Type B pancreatic cell (in vitro differentiated cells): ENCODE results near the gene TIAM1. TPM values are rescaled to one million over a fixed set of nuclear protein-coding genes. Genes with fewer than 3 reads are reported as not detected.

Source experiments
- DNase-seq: peaks from one replicate; pipeline ENCODE4 v3.0.0; 2021; ENCODE audit warnings: mixed read lengths; ENCODE audit not compliant: unreplicated experiment; ENCODE audit errors: extremely low spot score
- H3K27ac Mint-ChIP-seq: 2 replicates; pipeline ENCODE4 v1.8.0; 2021; ENCODE audit warnings: mild to moderate bottlenecking, mixed read lengths
- H3K27me3 Mint-ChIP-seq: 2 replicates; pipeline ENCODE4 v1.8.0; 2021; ENCODE audit warnings: mixed read lengths
- H3K36me3 Mint-ChIP-seq: 2 replicates; pipeline ENCODE4 v1.8.0; 2021; ENCODE audit warnings: mixed read lengths
- H3K4me1 Mint-ChIP-seq: one replicate; pipeline ENCODE4 v1.8.0; 2021; ENCODE audit warnings: mixed read lengths; ENCODE audit not compliant: unreplicated experiment
- H3K4me3 Mint-ChIP-seq: 2 replicates; pipeline ENCODE4 v1.8.0; 2021; ENCODE audit warnings: mild to moderate bottlenecking, mixed read lengths
- H3K9me3 Mint-ChIP-seq: 2 replicates; pipeline ENCODE4 v1.8.0; 2021; ENCODE audit warnings: mixed read lengths
- total RNA-seq: library from RNA; stranded (reverse); gene quantifications from 2 replicates; pipeline ENCODE4 v1.2.1, GENCODE V29; 2021; ENCODE audit warnings: low replicate concordance
- TF ChIP-seq, protein P1 (sequence below): fragments of 200-600 bp; sonication (generic); conservative IDR thresholded peaks from 2 replicates; pipeline ENCODE4 v1.5.0; 2021; ENCODE audit warnings: antibody characterized with exemption, mild to moderate bottlenecking

The TIAM1 gene
- total RNA-seq, 1 donor from 2014 or later = 49.3 TPM

- H3K9me3 Mint-ChIP-seq = no peaks in the 10 kb centered on the region
- peak overlapping the region; percentile 3 for H3K27ac Mint-ChIP-seq
- no peak for DNase-seq
- TF ChIP-seq, protein P1, sequence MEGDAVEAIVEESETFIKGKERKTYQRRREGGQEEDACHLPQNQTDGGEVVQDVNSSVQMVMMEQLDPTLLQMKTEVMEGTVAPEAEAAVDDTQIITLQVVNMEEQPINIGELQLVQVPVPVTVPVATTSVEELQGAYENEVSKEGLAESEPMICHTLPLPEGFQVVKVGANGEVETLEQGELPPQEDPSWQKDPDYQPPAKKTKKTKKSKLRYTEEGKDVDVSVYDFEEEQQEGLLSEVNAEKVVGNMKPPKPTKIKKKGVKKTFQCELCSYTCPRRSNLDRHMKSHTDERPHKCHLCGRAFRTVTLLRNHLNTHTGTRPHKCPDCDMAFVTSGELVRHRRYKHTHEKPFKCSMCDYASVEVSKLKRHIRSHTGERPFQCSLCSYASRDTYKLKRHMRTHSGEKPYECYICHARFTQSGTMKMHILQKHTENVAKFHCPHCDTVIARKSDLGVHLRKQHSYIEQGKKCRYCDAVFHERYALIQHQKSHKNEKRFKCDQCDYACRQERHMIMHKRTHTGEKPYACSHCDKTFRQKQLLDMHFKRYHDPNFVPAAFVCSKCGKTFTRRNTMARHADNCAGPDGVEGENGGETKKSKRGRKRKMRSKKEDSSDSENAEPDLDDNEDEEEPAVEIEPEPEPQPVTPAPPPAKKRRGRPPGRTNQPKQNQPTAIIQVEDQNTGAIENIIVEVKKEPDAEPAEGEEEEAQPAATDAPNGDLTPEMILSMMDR = no peak
- peaks cover 19% of the 10 kb centered on the region for H3K4me1 Mint-ChIP-seq
- no peaks in the 10 kb centered on the region for H3K27me3 Mint-ChIP-seq
- H3K36me3 Mint-ChIP-seq = peaks cover 28% of the 10 kb centered on the region
- H3K4me3 Mint-ChIP-seq = no peak overlapping the region
These were observed 17.4 kb downstream of the TIAM1 start for GRCh38 chr21:31326522-31327242.

GRCh38 chr21:31318971-31319370 lies 25.1 kb downstream of the TIAM1 start:
- H3K36me3 Mint-ChIP-seq = peaks cover 16% of the 10 kb centered on the region
- H3K27me3 Mint-ChIP-seq = no peaks in the 10 kb centered on the region
- no peak overlapping the region for H3K27ac Mint-ChIP-seq
- no peak for DNase-seq
- no peaks in the 10 kb centered on the region for H3K9me3 Mint-ChIP-seq
- H3K4me3 Mint-ChIP-seq = no peak overlapping the region
- TF ChIP-seq, protein P1 = no peak
- peaks cover 5% of the 10 kb centered on the region for H3K4me1 Mint-ChIP-seq

GRCh38 chr21:31317688-31318087 lies 26.4 kb downstream of the TIAM1 start:
- Mint-ChIP-seq H3K36me3 (peaks cover 19% of the 10 kb centered on the region), H3K4me1 (peaks cover 10% of the 10 kb centered on the region), H3K9me3 (no peaks in the 10 kb centered on the region), H3K27me3 (no peaks in the 10 kb centered on the region), H3K27ac (peak overlapping the region; percentile 76), H3K4me3 (peak overlapping the region; percentile 24)
- DNase-seq = no peak
- TF ChIP-seq, protein P1 = no peak

DNA sequence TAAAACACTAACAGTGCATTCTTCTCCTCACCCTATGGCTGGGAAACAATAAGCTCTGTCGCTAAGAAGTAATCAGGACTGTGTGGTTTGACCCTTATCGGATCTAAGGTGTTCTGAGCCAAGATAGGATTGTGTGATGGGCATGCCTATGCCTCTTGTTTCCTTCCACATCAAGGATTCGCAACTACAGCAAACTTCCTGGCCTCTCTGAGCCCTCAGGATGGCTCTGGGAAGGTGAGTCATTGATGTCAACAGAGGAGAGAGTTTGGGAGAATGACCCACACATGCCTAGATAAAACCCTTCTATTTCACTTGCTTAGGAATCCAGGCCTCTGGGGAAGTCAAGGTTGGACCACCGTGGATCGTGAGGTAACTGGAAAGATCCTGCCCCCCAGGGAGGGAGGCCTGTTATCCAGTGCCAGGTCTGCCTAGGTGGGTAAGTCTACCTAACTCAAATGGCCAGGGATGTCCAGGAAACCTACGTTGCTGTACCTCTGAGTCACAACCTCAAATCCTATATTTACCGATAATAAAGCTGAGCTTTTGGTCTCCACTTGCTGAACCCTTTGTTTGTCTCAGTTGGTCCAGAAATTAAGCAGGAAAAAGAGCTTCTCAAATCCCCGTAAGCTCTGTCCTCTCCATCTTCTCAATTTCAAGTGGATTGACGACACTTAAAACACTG lies 27.4 kb downstream of the TIAM1 start:
- H3K27ac Mint-ChIP-seq = no peak overlapping the region
- no peak for DNase-seq
- H3K9me3 Mint-ChIP-seq = no peaks in the 10 kb centered on the region
- peaks cover 10% of the 10 kb centered on the region for H3K4me1 Mint-ChIP-seq
- no peaks in the 10 kb centered on the region for H3K27me3 Mint-ChIP-seq
- no peak overlapping the region for H3K4me3 Mint-ChIP-seq
- TF ChIP-seq, protein P1 = no peak
- H3K36me3 Mint-ChIP-seq = peaks cover 16% of the 10 kb centered on the region

DNA sequence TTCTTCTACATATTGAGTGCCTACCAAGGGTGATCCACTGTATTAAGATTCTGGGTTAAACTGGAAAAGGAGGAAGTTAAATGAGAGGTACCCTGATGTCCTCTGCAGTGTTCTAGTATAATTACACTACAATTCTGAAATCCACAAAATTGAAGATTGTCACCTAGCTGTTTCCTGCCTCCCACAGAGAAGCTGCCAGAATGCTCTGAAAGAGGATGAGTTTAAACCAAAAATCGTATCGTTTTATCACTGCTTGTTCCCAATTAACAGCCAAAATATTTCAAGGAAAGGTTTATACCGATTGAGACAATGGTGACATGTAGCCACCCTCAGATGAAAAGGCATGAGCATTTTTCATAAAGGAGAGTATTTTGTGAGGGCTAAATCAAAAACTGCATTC lies 28.0 kb downstream of the TIAM1 start:
- Mint-ChIP-seq H3K27me3 (no peaks in the 10 kb centered on the region), H3K27ac (no peak overlapping the region), H3K4me3 (no peak overlapping the region), H3K4me1 (peaks cover 10% of the 10 kb centered on the region), H3K36me3 (peaks cover 19% of the 10 kb centered on the region), H3K9me3 (no peaks in the 10 kb centered on the region)
- TF ChIP-seq, protein P1 = no peak
- no peak for DNase-seq
